8988T (cell line): Measurements from ENCODE around the gene HS3ST5.
"Not testable (repeated sequence)": the region's sequence is repeated elsewhere in the genome, so short reads cannot be mapped to it uniquely, and the experiment has no call there.

Source experiments
- DNase-seq: peaks from one replicate; pipeline ENCODE4 v3.0.0; 2011

Gene HS3ST5

DNA sequence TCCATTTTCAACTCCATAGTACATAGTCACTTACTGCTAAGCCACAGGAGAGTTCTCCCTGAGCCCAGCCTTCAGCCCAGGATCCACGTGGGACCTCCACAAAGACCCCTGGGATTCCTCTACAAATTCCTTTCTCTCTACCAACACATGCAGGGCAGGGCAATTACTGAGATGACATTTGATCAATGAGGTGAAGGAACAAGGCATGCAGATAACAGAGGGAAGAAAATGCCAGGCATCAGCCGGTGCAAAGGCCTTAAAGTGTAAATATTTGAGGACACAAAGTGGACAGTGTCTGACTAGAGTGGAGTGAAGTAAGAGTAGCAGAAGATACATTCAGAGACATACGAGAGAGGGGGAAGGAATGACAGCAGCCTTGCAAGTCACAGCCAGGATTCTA lies 70.2 kb downstream of the HS3ST5 start:
- DNase-seq, result no peak

DNA sequence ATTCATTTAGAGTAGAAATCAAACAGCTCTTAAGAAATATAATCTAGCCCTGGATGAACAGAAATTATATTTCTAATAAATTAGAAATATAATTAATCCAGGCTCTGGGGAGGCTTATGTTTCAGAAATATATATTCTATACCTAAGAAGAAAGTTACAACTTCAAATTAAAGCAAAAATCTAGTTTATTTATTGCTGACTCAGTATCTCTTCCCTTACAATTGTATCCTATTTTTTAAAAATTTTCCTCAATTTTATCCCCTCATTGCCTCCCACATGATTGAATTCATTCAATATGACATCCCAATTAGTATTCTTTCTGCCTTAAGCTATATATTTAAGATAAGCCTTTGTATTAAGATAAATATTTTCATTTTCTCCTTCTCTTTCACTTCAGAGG lies 71.4 kb downstream of the HS3ST5 start:
- DNase-seq, result no peak

DNA sequence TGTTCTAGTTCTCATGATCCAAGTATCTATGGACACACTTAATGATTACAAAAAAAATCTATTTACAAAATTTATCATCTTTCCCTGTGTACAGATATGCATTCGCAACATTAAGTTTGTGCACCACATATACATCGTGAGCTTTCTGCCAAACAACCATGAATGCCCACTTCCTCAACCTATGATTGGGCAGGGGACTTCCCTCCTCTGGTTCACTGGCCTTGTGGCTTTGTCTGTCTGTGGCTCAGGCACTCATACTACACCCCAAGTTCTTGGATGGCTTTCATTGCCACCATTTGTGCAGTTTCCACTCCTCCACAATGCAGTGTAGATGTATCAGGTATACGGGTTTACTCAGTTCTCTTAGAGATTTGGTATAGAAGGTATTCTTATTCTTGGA lies 74.9 kb downstream of the HS3ST5 start:
- no peak for DNase-seq

DNA sequence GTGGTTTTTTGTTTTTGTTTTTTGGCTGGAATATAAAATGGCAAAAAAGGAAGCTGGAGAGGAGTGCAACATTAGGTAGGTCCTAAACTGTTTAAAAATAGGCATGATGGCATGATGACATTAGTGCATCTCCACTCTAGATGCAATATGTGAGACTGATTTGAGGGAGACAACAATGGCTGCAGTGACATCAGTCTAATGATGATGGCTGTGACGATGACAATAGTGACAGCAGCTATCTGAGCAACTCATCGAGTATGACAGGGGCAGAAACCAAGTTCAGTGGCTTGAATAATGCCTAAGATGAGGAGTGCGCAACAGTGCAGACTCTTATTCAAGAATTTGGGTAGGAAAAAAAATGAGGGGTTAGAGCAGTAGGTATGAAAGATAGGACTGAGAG lies 82.0 kb downstream of the HS3ST5 start:
- DNase-seq, result no peak

DNA sequence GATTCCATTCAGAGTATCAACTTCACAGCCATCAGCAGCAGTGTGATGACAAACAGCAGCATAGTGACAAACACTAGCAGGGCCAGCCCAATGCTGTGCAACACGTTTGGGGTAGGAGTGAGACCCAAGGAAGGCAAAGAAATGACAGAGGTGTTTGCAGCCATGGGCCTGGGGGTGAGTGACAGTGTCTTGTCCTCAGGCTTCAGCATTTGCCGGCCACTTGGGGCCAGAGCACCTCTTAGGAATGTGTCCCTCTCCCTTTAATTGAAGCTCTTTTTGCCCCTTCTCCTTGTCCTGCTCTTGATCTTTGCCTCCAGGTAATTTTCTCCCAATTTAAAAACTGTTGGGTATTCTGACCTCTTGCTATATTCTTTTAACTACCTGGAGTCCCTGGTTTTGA lies 84.4 kb downstream of the HS3ST5 start:
- no peak for DNase-seq

DNA sequence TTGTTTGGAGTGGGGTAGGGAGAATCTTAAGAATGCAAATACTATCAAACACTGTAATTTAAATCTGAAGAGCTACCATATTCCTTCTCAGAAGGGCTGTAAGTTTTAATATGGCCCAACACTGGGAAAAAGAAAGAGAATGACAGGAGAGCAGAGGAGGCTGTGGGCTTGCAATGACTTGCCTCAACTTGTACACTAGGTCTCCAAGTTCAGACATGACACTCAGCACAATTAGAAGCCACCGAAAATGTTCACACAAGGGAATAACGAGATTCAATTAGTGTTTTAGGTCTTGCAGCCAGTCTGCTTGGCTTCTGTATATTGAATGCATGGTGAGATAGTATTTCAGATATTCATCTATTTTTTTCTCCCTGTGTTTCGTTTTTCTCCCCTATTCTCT lies 89.4 kb downstream of the HS3ST5 start:
- no peak for DNase-seq

DNA sequence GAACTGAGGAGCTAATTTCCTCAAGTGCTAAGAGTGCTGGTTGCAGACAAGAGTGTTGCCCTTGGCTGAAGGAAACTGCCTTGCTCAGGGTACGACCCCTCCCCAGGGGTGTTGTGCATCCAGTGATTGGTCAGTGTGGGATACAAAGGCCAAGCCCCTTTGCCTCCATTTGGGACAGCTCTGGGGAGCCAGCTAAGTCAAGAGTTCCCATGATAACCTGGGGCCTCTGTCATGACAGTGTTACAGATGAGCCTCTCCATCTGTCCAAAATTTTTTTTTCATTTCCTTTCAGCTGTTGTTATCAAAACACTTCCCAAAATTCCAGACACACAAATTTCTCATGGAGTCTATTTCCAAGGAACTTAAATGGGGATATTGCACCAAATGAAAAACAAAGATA lies 93.3 kb downstream of the HS3ST5 start:
- no peak for DNase-seq

DNA sequence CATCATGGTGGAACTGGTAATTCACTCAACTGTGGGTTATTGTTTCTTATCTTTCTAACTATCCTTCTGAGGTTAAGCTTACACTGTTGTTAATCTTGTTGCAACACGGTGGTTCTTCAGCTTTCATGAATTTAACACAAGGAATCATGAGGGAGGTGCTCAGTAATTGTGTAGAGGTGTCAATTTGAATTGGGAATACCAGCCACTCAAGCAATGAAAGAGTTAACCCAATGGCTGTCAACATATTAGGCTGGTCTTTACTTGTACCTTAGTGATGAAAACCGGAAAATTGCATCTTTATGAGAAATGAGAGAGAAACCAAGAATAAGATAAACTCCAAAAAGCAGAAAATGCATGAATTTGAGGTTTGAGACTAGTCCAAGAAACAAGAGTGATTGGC lies 95.7 kb downstream of the HS3ST5 start:
- DNase-seq, result no peak

DNA sequence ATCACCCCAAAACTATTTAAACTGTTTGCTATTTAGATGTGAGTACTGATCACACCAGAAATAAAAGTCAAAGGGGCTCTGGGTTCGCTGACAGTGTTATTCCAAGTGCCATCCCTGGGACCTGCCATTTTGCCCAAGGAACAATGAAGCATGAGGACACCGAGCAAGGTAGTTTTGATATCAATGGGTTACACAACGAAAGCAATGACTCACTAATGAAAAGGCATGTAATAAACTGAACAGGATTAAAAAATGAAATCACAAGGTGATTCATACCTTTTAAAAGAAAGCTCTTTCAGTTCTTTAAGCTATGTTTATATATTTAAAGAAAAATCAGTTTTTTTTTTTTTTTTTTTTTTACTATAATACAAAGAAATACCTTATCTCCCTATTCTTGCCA lies 102.0 kb downstream of the HS3ST5 start:
- DNase-seq, result no peak

DNA sequence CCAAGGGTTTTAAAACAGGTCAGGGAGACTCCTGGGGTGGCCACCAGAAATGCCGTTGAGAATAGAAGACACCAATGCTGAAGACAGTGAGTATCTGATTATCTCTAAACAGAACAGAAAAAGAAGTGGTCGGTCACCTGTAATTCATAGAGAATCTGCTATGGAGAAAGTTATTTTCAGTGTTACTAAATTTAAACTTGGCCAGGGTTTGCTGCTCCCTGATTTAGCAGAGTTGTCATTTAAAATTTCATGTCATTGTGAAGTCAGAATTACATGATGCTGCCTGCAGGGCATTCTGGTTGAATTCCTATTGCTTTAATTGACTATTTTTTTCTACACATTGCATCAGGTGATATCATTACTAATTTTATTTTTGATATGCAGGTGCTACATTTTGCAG lies 114.1 kb downstream of the HS3ST5 start:
- DNase-seq, result no peak

DNA sequence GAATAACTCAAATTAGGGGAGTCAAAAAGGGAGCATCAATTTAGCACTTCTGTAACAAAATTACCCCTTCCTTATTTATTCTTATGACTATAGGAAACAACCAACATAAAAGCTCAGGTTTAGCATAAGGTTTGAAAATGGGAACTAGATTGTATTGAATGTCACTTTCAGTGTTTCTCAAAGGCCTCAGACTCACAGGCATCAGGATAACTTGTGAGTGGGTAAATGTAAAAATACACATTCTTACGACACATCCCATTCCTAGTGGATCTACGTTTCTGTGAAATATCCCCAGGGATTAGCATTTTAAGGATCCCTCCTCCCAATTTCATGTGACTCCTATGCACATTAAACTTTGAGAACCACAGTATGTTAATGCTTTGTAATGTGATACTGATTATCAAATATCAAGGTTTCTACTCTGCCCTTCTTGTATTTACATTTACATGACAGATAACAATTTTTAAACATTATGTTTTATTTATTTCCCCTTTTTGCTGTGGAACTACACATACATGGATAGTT lies 114.8 kb downstream of the HS3ST5 start:
- no peak for DNase-seq

DNA sequence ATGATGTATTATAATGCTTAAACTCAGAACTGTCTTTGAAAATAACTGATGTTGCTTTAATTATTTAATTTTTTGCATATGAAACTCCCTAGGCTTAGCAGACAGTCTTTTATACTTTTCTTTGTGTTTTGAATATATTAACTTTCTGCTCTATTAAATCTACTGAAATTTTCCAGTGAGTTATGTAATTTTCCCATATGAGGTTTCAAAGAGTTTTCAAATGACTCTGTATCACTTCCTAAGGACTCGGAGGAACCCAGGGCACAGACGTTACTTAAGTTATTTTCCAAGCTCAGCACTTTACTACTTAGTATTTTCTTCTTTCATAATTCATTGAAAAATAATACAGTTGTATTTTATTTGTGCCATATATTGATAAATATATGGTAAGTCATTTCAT lies 122.6 kb downstream of the HS3ST5 start:
- DNase-seq, result no peak

DNA sequence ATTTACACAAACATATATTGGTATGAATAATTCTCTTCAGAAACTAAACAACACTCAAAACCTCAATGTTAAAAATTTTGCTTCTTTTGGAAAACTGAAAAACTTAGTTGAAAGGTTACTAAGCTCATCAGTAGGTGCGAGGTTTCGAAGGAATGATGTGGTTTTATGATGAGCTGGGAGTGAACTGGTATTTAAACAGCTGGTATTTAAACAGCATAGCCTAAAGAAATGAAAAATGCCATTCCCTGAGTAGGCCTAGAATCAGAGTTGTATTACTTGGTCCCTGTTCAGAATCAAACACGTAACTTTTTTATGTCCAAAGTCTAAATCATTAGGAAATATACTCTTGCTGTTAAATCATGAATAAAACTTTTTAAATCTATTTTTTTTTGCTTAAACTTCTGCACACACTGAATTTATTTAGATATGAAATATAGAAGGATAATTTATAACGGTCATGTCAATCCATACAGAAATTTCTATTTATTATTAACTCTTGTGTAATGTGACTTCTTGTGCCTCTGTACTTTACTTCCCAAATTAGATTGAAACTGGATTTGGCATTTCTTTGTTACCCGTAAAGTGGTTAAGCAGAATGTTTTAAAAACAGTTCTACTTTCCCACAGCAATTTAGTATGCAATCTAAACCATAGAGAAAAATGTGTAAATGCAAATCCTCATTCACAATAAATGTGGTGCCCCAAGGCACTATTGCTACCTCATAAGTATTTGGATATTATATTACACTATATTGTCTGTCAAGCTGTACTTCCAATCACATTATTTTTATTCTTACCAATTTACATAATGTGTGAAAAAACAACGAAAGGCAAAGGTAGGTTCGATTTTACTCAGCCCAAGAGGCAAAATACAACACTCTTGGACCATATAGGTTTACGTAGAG lies 124.1 kb downstream of the HS3ST5 start:
- no peak for DNase-seq

DNA sequence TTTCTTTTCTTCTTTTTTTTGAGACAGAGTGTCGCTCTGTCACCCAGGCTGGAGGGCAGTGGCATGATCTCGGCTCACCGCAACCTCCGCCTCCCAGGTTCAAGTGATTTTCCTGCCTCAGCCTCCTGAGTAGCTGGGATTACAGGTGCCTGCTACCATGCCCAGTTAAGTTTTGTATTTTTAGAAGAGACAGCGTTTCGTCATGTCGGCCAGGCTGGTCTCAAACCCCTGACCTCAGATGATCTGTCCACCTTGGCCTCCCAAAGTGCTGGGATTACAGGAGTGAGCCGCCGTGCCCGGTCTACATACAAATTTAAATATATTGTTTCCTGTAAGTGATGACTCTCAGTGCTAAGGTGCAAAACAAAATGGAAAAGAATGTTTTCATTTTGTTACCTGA lies 124.8 kb downstream of the HS3ST5 start:
- DNase-seq, result not testable (repeated sequence)

DNA sequence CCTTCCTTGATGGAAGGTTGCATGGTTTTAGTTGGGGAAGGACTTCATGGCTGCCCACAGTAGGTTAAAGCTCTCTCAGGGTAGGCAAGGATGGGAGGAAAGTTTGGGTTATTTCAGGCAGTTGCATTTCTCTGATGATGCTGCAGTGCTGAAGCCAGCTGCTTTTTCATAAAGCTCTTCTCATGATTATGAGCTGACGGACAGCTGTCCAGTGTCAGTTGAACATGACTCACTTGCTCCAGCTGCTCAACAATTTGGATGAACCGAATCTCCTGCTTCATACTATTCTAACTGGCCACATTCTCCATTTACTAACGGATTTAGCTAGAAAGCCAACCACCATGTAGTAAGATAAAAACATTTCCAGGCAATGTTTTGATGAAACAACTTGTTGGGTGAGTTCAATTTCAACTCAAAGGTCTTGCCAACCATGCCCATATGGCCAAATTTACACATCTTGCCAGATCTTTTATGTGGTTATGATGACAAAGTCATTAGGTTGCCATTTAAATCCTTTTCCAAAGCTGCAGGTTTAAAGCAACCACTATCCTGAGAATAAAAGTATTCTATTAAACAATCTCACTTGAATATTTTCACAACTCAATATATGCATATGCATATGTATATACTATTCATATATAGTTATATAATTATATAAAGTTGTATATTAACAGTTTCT lies 125.9 kb downstream of the HS3ST5 start:
- DNase-seq, result no peak

DNA sequence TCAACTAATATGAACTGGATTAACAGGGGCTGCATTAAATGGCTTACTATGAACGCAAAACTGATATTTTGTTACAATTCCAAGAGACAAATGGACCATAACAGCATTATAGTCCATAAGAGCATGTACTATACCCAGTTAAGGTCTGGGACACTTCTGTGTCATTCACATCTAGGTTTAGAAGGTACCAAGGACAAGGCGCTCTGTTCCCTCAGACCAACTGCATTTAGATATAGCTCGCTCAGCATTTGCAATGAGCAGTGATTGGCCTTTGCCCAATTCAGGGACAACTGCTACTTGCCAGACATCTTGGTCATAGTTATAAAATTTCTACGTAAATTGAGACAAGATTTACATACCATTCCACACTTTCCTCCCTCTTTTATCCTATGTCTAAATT lies 132.4 kb downstream of the HS3ST5 start:
- DNase-seq, result no peak

DNA sequence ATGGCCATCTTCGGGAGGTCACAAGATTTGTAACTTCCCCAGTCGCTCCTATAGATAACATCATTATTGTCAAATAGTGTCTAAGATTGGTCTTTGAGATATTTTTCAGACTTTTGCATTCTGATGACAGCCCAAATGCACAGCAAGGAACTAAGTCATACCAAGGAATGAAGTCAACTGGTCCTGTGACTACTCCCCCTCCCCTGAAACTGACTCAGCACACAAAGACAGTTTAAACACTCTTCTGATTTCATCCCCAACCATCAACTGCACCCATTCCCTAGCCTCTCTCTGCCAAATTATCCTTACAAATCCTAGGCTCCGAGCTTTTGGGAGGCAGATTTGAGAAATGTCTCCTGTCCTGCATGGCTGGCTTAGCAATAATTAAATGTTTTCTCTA lies 139.4 kb downstream of the HS3ST5 start:
- no peak for DNase-seq

DNA sequence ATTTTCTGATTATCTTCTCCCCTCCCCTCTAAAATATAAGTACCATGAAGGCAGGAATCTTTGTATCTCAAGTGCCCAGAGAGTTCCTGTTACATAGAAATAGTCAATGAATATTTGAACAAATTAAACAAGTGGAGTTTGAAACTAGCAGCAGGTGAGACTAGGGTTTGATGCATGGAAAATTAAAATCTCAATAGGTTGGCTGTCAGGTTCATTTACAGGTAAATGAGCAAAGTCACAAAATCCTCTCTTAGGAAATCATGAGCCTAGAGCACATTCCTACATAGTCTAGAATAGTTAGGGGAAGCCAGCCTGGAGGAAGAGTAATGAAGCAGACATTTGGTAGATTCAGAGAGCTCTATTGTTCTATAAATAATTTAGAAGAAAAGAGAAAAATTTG lies 140.4 kb downstream of the HS3ST5 start:
- DNase-seq, result no peak

DNA sequence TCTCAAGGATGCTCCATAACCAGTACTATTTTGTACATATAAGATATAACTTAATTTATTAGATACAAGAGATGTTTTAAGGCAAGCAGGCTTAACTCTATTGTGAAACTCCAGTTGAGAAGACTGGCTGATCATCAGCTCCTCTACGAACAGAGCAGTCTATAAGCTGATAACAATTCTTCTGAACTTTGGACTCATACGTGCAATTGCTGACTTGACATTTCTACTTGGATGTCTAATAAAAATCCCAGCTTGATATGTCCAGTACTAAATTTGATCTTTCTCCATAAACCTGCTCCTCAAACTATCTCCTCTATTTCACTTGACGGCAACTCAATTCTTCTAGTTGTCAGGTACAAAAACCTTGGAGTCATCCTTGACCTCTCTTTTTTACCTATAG lies 141.9 kb downstream of the HS3ST5 start:
- DNase-seq, result no peak

DNA sequence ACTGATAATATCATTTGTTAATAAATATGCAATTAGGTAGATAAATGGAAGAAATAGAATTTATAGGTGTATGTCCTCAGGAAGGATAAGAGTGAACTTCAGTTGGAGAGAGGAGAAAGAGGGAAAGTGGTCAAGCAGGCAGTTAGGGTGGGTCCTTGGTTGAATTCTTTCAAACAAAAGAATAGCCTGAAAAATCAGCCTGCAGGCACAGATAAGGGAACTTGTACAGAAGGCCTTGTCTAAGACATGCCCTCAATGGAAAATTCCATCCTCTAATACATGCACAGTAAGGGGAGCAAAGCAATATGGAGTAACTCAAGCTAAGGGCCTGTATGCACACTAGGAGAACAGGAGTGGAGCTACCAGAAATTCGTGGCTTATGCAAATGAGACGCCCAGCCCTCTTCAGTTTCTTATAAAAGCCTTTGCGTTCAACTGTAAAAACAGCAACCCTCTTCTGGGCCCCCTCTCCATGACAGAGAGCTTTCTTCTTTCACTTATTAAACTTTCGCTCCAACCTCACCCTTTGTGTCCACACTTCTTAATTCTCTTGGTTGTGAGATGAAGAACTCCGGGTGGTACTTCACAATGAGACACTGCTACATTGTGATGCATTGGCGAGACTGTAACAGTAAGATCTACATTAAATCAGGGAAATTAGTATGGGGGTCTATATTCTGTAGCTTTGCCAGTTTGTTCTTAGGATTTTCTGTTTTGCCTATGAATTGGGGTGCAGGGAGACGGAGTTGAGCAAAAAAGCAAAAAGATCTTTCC lies 147.0 kb downstream of the HS3ST5 start:
- no peak for DNase-seq

DNA sequence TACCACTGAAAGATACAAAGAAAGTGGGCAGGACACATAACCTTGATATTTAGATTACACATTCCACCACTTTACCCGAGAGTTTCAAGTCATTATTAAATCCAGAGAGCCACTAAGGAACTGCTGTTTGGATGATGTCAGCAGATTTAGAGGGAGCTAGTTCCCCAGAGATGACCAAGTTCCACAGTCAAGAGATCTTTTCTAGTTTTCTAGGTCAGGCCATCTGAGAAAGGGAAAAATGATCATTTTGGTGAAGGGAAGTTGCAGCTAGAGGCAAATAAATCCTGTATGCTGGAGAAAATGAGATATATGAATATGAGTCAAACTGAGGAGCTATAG lies 147.8 kb downstream of the HS3ST5 start:
- no peak for DNase-seq

DNA sequence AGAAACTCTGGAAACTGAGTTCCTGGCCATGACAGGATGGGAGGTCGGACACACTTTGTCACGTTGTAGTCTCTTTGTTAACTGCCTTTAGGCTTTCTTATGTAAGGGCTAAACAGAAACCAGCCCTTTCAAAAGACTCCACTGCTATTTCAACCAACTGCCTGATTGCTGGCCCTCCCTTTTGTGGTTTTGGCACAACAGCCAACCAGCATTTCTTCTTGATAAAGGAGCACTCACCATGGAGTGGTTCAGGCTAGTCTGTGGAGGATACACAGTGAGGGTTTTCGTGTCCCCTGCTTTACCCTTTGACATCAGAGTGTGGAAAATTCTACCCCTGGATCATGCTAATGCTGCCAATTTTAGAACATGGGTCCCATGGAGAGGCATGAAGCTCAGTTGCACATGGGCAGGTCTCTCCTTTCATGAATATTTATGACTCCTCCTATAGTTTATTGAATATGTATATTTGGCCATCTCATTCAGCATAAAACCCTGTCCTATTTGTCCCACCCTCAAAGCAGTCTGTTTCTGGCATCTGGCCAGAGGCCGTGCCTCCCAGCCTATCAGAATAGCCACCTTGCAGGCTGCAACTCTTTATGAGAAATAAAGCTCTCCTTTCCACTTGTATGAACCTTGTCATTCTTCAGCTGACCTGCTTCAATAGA lies 148.3 kb downstream of the HS3ST5 start:
- DNase-seq, result no peak

DNA sequence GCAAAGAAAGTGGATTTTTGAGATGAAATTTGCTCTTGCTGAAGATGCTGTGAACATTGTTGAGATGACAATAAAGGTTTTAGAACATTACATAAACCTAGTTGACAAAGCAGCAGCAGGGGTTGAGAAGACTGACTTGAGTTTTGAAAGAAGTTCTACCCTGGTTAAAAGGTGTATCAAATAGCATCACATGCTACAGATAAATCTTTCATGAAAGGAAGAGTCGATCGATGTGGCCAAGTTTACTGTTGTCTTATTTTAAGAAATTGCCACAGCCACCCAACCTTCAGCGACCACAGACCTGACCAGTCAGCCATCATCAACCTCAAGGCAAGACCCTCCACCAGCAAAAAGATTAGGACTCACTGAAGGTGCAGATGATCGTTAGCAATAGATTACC lies 155.3 kb downstream of the HS3ST5 start:
- DNase-seq, result no peak
